LNCAP (cell line): ENCODE data around the gene CDH13.

Experiments
- CTCF ChIP-seq: fragments of 450-650 bp; IDR thresholded peaks from 2 replicates; pipeline ENCODE4 v1.5.1; 2017; ENCODE audit warnings: mild to moderate bottlenecking

CDH13 gene

GRCh38 chr16:82852388-82853008 is 225.7 kb downstream of the CDH13 start:
- TF ChIP-seq CTCF, result no peak

- no peak for TF ChIP-seq CTCF
Measured at GRCh38 chr16:82855471-82855870, 228.7 kb downstream of the CDH13 start.

- no peak for TF ChIP-seq CTCF
Measured at GRCh38 chr16:82857693-82858365, 231.1 kb downstream of the CDH13 start.

GRCh38 chr16:82859662-82860061 is 232.9 kb downstream of the CDH13 start:
- no peak for TF ChIP-seq CTCF

GRCh38 chr16:82860071-82860470 is 233.3 kb downstream of the CDH13 start:
- no peak for TF ChIP-seq CTCF

GRCh38 chr16:82862057-82862456 is 235.3 kb downstream of the CDH13 start:
- no peak for TF ChIP-seq CTCF

- no peak for TF ChIP-seq CTCF
Measured at GRCh38 chr16:82864332-82865040, 237.7 kb downstream of the CDH13 start.
